Ovary (tissue), 3 donors: Measurements from ENCODE around the gene EHHADH.

Source experiments
- EP300 ChIP-seq: sonication (generic); formaldehyde crosslinking; IDR thresholded peaks from one replicate; pipeline ENCODE4 v1.6.1; 2017; ENCODE audit warnings: antibody characterized with exemption
- POLR2A ChIP-seq: fragments of 450-650 bp; IDR thresholded peaks from one replicate; pipeline ENCODE4 v1.6.1; 2017; ENCODE audit warnings: antibody characterized with exemption, mild to moderate bottlenecking, moderate library complexity
- TF ChIP-seq, protein P1 (sequence below), 3 donors: fragments of 450-650 bp in 2 of 3; fragments of 200-600 bp in 1 of 3; IDR thresholded peaks; one replicate each; pipeline versions ENCODE4 v1.5.1 to v1.8.0; 2016 to 2022; ENCODE audit warnings: antibody characterized with exemption in 3 of 3, mild to moderate bottlenecking in 1 of 3
- donor health status: DM: no; HTN: no; CAD: no.

DNA sequence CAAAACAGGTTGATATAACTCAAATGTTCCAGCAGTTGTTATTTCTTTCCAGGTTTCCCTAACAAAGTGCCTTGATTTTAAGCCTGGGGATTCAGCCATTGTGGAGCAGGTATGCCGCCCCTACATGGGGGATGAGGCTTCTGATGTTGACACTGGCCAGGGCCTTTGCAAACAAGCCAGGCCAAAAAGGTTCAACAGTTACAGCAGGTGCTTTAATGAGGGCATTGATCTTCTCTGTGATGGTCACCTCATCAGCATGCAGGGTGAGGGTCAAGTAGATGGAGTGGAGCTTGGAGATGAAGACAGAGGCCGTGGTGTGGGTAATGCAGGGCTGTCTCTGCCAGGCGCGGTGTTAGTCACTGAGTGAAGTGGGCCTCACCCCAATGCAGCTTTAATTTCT, 22.6 kb upstream of the EHHADH start:
- TF ChIP-seq, protein P1, sequence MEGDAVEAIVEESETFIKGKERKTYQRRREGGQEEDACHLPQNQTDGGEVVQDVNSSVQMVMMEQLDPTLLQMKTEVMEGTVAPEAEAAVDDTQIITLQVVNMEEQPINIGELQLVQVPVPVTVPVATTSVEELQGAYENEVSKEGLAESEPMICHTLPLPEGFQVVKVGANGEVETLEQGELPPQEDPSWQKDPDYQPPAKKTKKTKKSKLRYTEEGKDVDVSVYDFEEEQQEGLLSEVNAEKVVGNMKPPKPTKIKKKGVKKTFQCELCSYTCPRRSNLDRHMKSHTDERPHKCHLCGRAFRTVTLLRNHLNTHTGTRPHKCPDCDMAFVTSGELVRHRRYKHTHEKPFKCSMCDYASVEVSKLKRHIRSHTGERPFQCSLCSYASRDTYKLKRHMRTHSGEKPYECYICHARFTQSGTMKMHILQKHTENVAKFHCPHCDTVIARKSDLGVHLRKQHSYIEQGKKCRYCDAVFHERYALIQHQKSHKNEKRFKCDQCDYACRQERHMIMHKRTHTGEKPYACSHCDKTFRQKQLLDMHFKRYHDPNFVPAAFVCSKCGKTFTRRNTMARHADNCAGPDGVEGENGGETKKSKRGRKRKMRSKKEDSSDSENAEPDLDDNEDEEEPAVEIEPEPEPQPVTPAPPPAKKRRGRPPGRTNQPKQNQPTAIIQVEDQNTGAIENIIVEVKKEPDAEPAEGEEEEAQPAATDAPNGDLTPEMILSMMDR (IDR thresholded peaks at IDR 0.05), result no peak
- TF ChIP-seq POLR2A, result no peak
- no peak for TF ChIP-seq EP300
